GM03348 (cell line): ENCODE measurements around the gene RBM34.
A peak's percentile ranks its signal among the peaks of the same experiment; 100 is the strongest.

Source experiments
- DNase-seq: peaks from one replicate; pipeline ENCODE4 v3.0.0; 2012; ENCODE audit warnings: low spot score

The RBM34 gene

GRCh38 chr1:235152235-235152634 lies 8.8 kb downstream of the RBM34 start:
- no peak for DNase-seq

GRCh38 chr1:235151033-235151432 lies 10.0 kb downstream of the RBM34 start:
- no peak for DNase-seq

- no peak for DNase-seq
Observed at GRCh38 chr1:235149824-235150223, 11.2 kb downstream of the RBM34 start.

GRCh38 chr1:235147269-235147668 lies 13.8 kb downstream of the RBM34 start:
- no peak for DNase-seq

GRCh38 chr1:235145639-235146038 lies 15.4 kb downstream of the RBM34 start:
- no peak for DNase-seq

- DNase-seq, result no peak
Observed at GRCh38 chr1:235142991-235143390, 18.1 kb downstream of the RBM34 start.

- DNase-seq, result no peak
Observed at GRCh38 chr1:235139315-235139714, 21.7 kb downstream of the RBM34 start.

- DNase-seq, result no peak
Observed at GRCh38 chr1:235138821-235139220, 22.2 kb downstream of the RBM34 start.

GRCh38 chr1:235136111-235136510 lies 24.9 kb downstream of the RBM34 start:
- no peak for DNase-seq

GRCh38 chr1:235134171-235134570 lies 26.9 kb downstream of the RBM34 start:
- no peak for DNase-seq

GRCh38 chr1:235133086-235133485 lies 28.0 kb downstream of the RBM34 start:
- no peak for DNase-seq

GRCh38 chr1:235131961-235132360 lies 29.1 kb downstream of the RBM34 start:
- no peak for DNase-seq

GRCh38 chr1:235130766-235131270 lies 30.2 kb downstream of the RBM34 start:
- no peak for DNase-seq

- DNase-seq, result no peak
Observed at GRCh38 chr1:235129774-235130570, 31.1 kb downstream of the RBM34 start.

- DNase-seq, result peak; percentile 99
Observed at GRCh38 chr1:235128456-235129328, 32.4 kb downstream of the RBM34 start, which contains the start of gene TOMM20. Gene TOMM20, minus strand, starts transcription at chr1:235128837. Its CDS starts 122 bp downstream, at chr1:235128715.

GRCh38 chr1:235127732-235128455 lies 33.2 kb downstream of the RBM34 start:
- no peak for DNase-seq

- no peak for DNase-seq
Observed at GRCh38 chr1:235127203-235127602, 33.8 kb downstream of the RBM34 start.

- DNase-seq, result no peak
Observed at GRCh38 chr1:235124665-235125064, 36.4 kb downstream of the RBM34 start.

- no peak for DNase-seq
Observed at GRCh38 chr1:235124111-235124510, 36.9 kb downstream of the RBM34 start.

- DNase-seq, result no peak
Observed at GRCh38 chr1:235122348-235122747, 38.7 kb downstream of the RBM34 start.

GRCh38 chr1:235113183-235113917 lies 47.7 kb downstream of the RBM34 start:
- DNase-seq, result no peak
